Right lobe of liver (tissue), 6 donors: Measurements from ENCODE around the gene KCTD6. TPM values are rescaled to one million over a fixed set of nuclear protein-coding genes. Genes with fewer than 3 reads are reported as not detected.
A peak's percentile ranks its signal among the peaks of the same experiment; 100 is the strongest.

Experiments
- ATAC-seq, 4 donors: fragments of 200-7000 bp; cut with Tn5 transposase; one replicate each; pipeline ENCODE4 v1.9.1; 2020; ENCODE audit warnings: mild to moderate bottlenecking in 4 of 4, moderate library complexity in 4 of 4
- DNase-seq, 3 donors: peaks; one replicate each; pipeline ENCODE4 v3.0.0-alpha.2; 2020
- H3K27ac ChIP-seq, 3 donors: fragments of 200-600 bp; one replicate each; pipeline ENCODE4 v1.8.0; 2022
- H3K27me3 ChIP-seq, 2 donors: fragments of 200-600 bp; one replicate each; pipeline ENCODE4 v1.8.0; 2022
- H3K36me3 ChIP-seq, 4 donors: fragments of 200-600 bp; sonication (generic) in 1 of 4; one replicate each; pipeline versions ENCODE4 v1.5.1 to v1.8.0; 2017 to 2022; ENCODE audit warnings: control low read depth in 1 of 4
- H3K4me1 ChIP-seq, 4 donors: fragments of 200-600 bp; sonication (generic) in 1 of 4; one replicate each; pipeline versions ENCODE4 v1.5.1 to v1.8.0; 2017 to 2022; ENCODE audit warnings: control low read depth in 1 of 4
- H3K4me3 ChIP-seq, 3 donors: fragments of 200-600 bp; one replicate each; pipeline ENCODE4 v1.8.0; 2022
- H3K9me3 ChIP-seq, 4 donors: fragments of 200-600 bp; sonication (generic) in 1 of 4; one replicate each; pipeline versions ENCODE4 v1.5.1 to v1.8.0; 2017 to 2022; ENCODE audit warnings: control low read depth in 1 of 4
- CTCF ChIP-seq, 4 donors: fragments of 200-600 bp in 3 of 4; fragments of 450-650 bp in 1 of 4; IDR thresholded peaks; one replicate each; pipeline versions ENCODE4 v1.5.1 to v1.8.0; 2016 to 2022; ENCODE audit warnings: antibody characterized with exemption in 4 of 4, mild to moderate bottlenecking in 2 of 4
- POLR2A ChIP-seq: fragments of 450-650 bp; IDR thresholded peaks from one replicate; pipeline ENCODE4 v1.6.1; 2017; ENCODE audit warnings: antibody characterized with exemption, mild to moderate bottlenecking
- WGBS: methylation state at CpG from one replicate; pipeline ENCODE4 v1.1.6; 2018; ENCODE audit warnings: low coverage, low lambda C conversion rate; ENCODE audit not compliant: insufficient coverage; ENCODE audit errors: missing lambda C conversion rate; 5-methylcytosine and 5-hydroxymethylcytosine counted together
- intact Hi-C, 2 donors: fragments of 100-400 bp; cut with DNase I; formaldehyde crosslinking; loops; one replicate each; pipeline versions ENCODE4 v1.11.2 to v1.14.1; 2022
- total RNA-seq, 6 experiments: library from RNA; depleted of rRNA in 2 of 6; stranded (reverse); fragments of >200 nt in 2 of 6; fragmentation: NEBNext Ultra II Directional in 3 of 6; extraction: Animal tissue kit (Norgen Biotek cat#: 25700) in 3 of 6; gene quantifications; one replicate each; pipeline versions ENCODE4 v1.1.0 to v1.2.4, GENCODE V29; 2016 to 2023
- donor health status: DM: no; HTN: yes; CAD: no.
- donor health status: DM: no; HTN: no; CAD: no.
- donor health status: DM: no; HTN: no; CAD: no.
- donor health status: DM: no; HTN: yes; CAD: no.
- donor health status: DM: no; HTN: yes; CAD: no.

Gene KCTD6
- total RNA-seq, 6 experiments from 2014 or later = 4.3 to 9.6 (median 8.0) TPM

GRCh38 chr3:58487140-58487886, 4.6 kb upstream of the KCTD6 start:
- peak overlapping the region; percentile 15 to 48 (median 21) for H3K27ac ChIP-seq
- whole genome bisulfite sequencing = 29% methylated on average over 7 of the region's 18 CpGs
- no peaks in the 10 kb centered on the region for H3K9me3 ChIP-seq
- TF ChIP-seq POLR2A (peak; percentile 21), CTCF (IDR thresholded peaks at IDR 0.05) (no peak)
- no peaks in the 10 kb centered on the region for H3K27me3 ChIP-seq
- ATAC-seq = peak; percentile 26 to 54 (median 43)
- peak overlapping the region in 2 of 3 donors; percentile 33 to 47 for H3K4me3 ChIP-seq
- H3K4me1 ChIP-seq = peaks cover 0 to 23% (median 2%) of the 10 kb centered on the region in 4 donors
- peak; percentile 60 to 66 (median 65) for DNase-seq
- H3K36me3 ChIP-seq = no peaks in the 10 kb centered on the region
- intact Hi-C loops = no loop called here

- Histone ChIP-seq H3K4me1 (peaks cover 0 to 34% (median 8%) of the 10 kb centered on the region in 4 donors), H3K9me3 (no peaks in the 10 kb centered on the region), H3K27ac (no peak overlapping the region), H3K4me3 (no peak overlapping the region), H3K27me3 (no peaks in the 10 kb centered on the region), H3K36me3 (no peaks in the 10 kb centered on the region)
- ATAC-seq (no peak), DNase-seq (no peak)
- no peak for TF ChIP-seq CTCF (IDR thresholded peaks at IDR 0.05)
- no peak for TF ChIP-seq POLR2A
- WGBS = 57% methylated on average over 2 of the region's 2 CpGs
- intact Hi-C loops = no loop called here
Observed at GRCh38 chr3:58488967-58489366, 2.9 kb upstream of the KCTD6 start.

GRCh38 chr3:58490860-58491501, 915 bp upstream of the KCTD6 start:
- intact Hi-C loops = loop anchor here (5.0 kb wide), 2 partner anchors 36 to 41 kb away; no protein-coding TSS in a partner anchor
- no peak for TF ChIP-seq CTCF (IDR thresholded peaks at IDR 0.05)
- no peak for TF ChIP-seq POLR2A
- ATAC-seq (peak in 2 of 4 donors; percentile 2 to 5), DNase-seq (peak; percentile 50 to 72 (median 59))
- Histone ChIP-seq H3K36me3 (no peaks in the 10 kb centered on the region), H3K4me1 (peaks cover 0 to 46% (median 11%) of the 10 kb centered on the region in 4 donors), H3K9me3 (no peaks in the 10 kb centered on the region), H3K27ac (peak overlapping the region; percentile 50 to 60 (median 54)), H3K4me3 (peak overlapping the region; percentile 29 to 90 (median 47)), H3K27me3 (no peaks in the 10 kb centered on the region)
- WGBS = 46% methylated on average over 9 of the region's 19 CpGs

- H3K27ac ChIP-seq = peak overlapping the region; percentile 61 to 68 (median 64)
- intact Hi-C loops = loop anchor here (5.0 kb wide), 2 partner anchors 35 to 40 kb away; no protein-coding TSS in a partner anchor
- H3K4me3 ChIP-seq = peak overlapping the region; percentile 68 to 90 (median 72)
- no peak for DNase-seq
- no peak for TF ChIP-seq POLR2A
- TF ChIP-seq CTCF (IDR thresholded peaks at IDR 0.05) = no peak
- peaks cover 0 to 39% (median 9%) of the 10 kb centered on the region in 4 donors for H3K4me1 ChIP-seq
- WGBS = 0% methylated on average over 10 of the region's 15 CpGs
- no peaks in the 10 kb centered on the region for H3K36me3 ChIP-seq
- H3K27me3 ChIP-seq = no peaks in the 10 kb centered on the region
- ATAC-seq = peak in 1 of 4 donors; percentile 1
- no peaks in the 10 kb centered on the region for H3K9me3 ChIP-seq
Observed at GRCh38 chr3:58492494-58492905, 604 bp downstream of the KCTD6 start.
